HEK293 (cell line): ENCODE data around the gene CYTH4.

ENCODE experiments used
- CTCF ChIA-PET: fragments of 350-600 bp; formaldehyde crosslinking; extraction: SDS; loops from one replicate; lab custom pipeline; 2021; ENCODE audit warnings: antibody characterized with exemption; lab: Yijun Ruan, JAX
- POLR2A ChIA-PET: fragments of 300-600 bp; formaldehyde crosslinking; extraction: SDS; loops from one replicate; lab custom pipeline; 2020; ENCODE audit warnings: antibody characterized with exemption, inconsistent platforms; lab: Yijun Ruan, JAX
- H3K27ac ChIP-seq: fragments of 200-500 bp; sonication (Bioruptor generic); 2 replicates; pipeline ENCODE4 v1.5.1; 2014; ENCODE audit warnings: low read depth, low read length, control low read depth, inconsistent platforms; ENCODE audit errors: extremely low read depth
- H3K36me3 ChIP-seq, 2 experiments: fragments of 200-500 bp in 1 of 2; sonication (Bioruptor generic) in 1 of 2; 1 replicate in 1 of 2; 2 replicates in 1 of 2; pipeline ENCODE4 v1.5.1; 2014 to 2017; ENCODE audit warnings: inconsistent platforms in 2 of 2, low read length in 2 of 2; ENCODE audit not compliant: control insufficient read depth in 2 of 2, insufficient read depth in 1 of 2
- H3K4me1 ChIP-seq: fragments of 200-500 bp; sonication (Bioruptor generic); 2 replicates; pipeline ENCODE4 v1.5.1; 2014; ENCODE audit warnings: mild to moderate bottlenecking, low read length, inconsistent platforms; ENCODE audit not compliant: control insufficient read depth, insufficient read depth
- H3K4me3 ChIP-seq: 2 replicates; pipeline ENCODE4 v1.5.1; 2011; ENCODE audit warnings: low read depth, mild to moderate bottlenecking, control low read depth, low read length, moderate library complexity
- H3K9me3 ChIP-seq: fragments of 200-500 bp; sonication (Bioruptor generic); 2 replicates; pipeline ENCODE4 v1.5.1; 2014; ENCODE audit warnings: low read depth, low read length, inconsistent platforms; ENCODE audit not compliant: control insufficient read depth, insufficient read depth
- ATF2 ChIP-seq: fragments of 450-650 bp; formaldehyde crosslinking; IDR thresholded peaks from 2 replicates; pipeline ENCODE4 v1.5.1; 2016; ENCODE audit warnings: missing biosample characterization, missing genetic modification characterization, low read depth
- REST ChIP-seq: fragments of 450-650 bp; formaldehyde crosslinking; IDR thresholded peaks from 2 replicates; pipeline ENCODE4 v1.5.1; 2016; ENCODE audit warnings: missing biosample characterization, missing genetic modification characterization
- WT1 ChIP-seq: fragments of 450-650 bp; formaldehyde crosslinking; IDR thresholded peaks from 2 replicates; pipeline ENCODE4 v1.5.1; 2016; ENCODE audit warnings: missing biosample characterization, missing genetic modification characterization
- ZBTB20 ChIP-seq: fragments of 450-650 bp; formaldehyde crosslinking; IDR thresholded peaks from 2 replicates; pipeline ENCODE4 v1.5.1; 2016; ENCODE audit warnings: missing biosample characterization, missing genetic modification characterization
- ZNF398 ChIP-seq: fragments of 450-650 bp; formaldehyde crosslinking; IDR thresholded peaks from 2 replicates; pipeline ENCODE4 v1.5.1; 2017; ENCODE audit warnings: missing biosample characterization, missing genetic modification characterization
- ZNF449 ChIP-seq: fragments of 450-650 bp; formaldehyde crosslinking; IDR thresholded peaks from 2 replicates; pipeline ENCODE4 v1.5.1; 2017; ENCODE audit warnings: missing biosample characterization, mild to moderate bottlenecking, missing genetic modification characterization, moderate library complexity
- ZNF48 ChIP-seq: fragments of 450-650 bp; formaldehyde crosslinking; IDR thresholded peaks from 2 replicates; pipeline ENCODE4 v1.5.1; 2016; ENCODE audit warnings: missing biosample characterization, missing genetic modification characterization
- ZNF529 ChIP-seq: fragments of 450-650 bp; formaldehyde crosslinking; IDR thresholded peaks from 2 replicates; pipeline ENCODE4 v1.5.1; 2017; ENCODE audit warnings: missing genetic modification characterization, missing biosample characterization; ENCODE audit not compliant: insufficient replicate concordance
- ZNF549 ChIP-seq: fragments of 450-650 bp; IDR thresholded peaks from 2 replicates; pipeline ENCODE4 v1.5.1; 2018; ENCODE audit warnings: missing biosample characterization, missing genetic modification characterization, mild to moderate bottlenecking, inconsistent platforms, moderate library complexity
- ZNF555 ChIP-seq: fragments of 450-650 bp; formaldehyde crosslinking; conservative IDR thresholded peaks from 2 replicates; pipeline ENCODE4 v1.5.1; 2017; ENCODE audit warnings: missing biosample characterization, mild to moderate bottlenecking, missing genetic modification characterization, inconsistent platforms
- ZNF610 ChIP-seq: fragments of 450-650 bp; formaldehyde crosslinking; IDR thresholded peaks from 2 replicates; pipeline ENCODE4 v1.5.1; 2016; ENCODE audit warnings: missing biosample characterization, missing genetic modification characterization, borderline replicate concordance
- ZNF623 ChIP-seq: fragments of 450-650 bp; formaldehyde crosslinking; IDR thresholded peaks from 2 replicates; pipeline ENCODE4 v1.5.1; 2016; ENCODE audit warnings: missing biosample characterization, missing genetic modification characterization
- ZNF629 ChIP-seq: fragments of 450-650 bp; formaldehyde crosslinking; IDR thresholded peaks from 2 replicates; pipeline ENCODE4 v1.5.1; 2017; ENCODE audit warnings: missing biosample characterization, missing genetic modification characterization
- ZNF692 ChIP-seq: fragments of 450-650 bp; formaldehyde crosslinking; IDR thresholded peaks from 2 replicates; pipeline ENCODE4 v1.5.1; 2016; ENCODE audit warnings: missing biosample characterization, missing genetic modification characterization
- ZNF707 ChIP-seq: fragments of 450-650 bp; formaldehyde crosslinking; IDR thresholded peaks from 2 replicates; pipeline ENCODE4 v1.5.1; 2016; ENCODE audit warnings: missing biosample characterization, missing genetic modification characterization
- ZNF830 ChIP-seq: fragments of 450-650 bp; IDR thresholded peaks from 2 replicates; pipeline ENCODE4 v1.5.0; 2018; ENCODE audit warnings: missing biosample characterization, missing genetic modification characterization, low read depth, mild to moderate bottlenecking, moderate library complexity

The CYTH4 gene

GRCh38 chr22:37305887-37306286 is 23.6 kb downstream of the CYTH4 start:
- ChIA-PET CTCF (no interaction called here), POLR2A (no interaction called here)
- H3K27ac ChIP-seq = no peak overlapping the region
- H3K4me1 ChIP-seq = 0 out of 2 replicates have a peak, but pooled peaks cover 4% of the 10 kb centered on the region
- no peak for TF ChIP-seq ATF2 (tag by site-specific recombination)
- TF ChIP-seq ZBTB20 (tag by site-specific recombination) = no peak
- no peak for TF ChIP-seq ZNF398 (tag by site-specific recombination)
- TF ChIP-seq ZNF449 (tag by site-specific recombination) = no peak
- TF ChIP-seq ZNF529 (tag by site-specific recombination) = no peak
- no peak for TF ChIP-seq ZNF48 (tag by site-specific recombination)
- no peak for TF ChIP-seq WT1 (tag by site-specific recombination)
- no peak for TF ChIP-seq REST (tag by site-specific recombination)
- TF ChIP-seq ZNF610 (tag by site-specific recombination) = no peak
- TF ChIP-seq ZNF629 (tag by site-specific recombination) = no peak
- TF ChIP-seq ZNF707 (tag by site-specific recombination) = no peak
- no peak for TF ChIP-seq ZNF555 (tag by site-specific recombination)
- TF ChIP-seq ZNF623 = no peak
- no peak for TF ChIP-seq ZNF830 (tag by site-specific recombination)
- TF ChIP-seq ZNF692 (tag by site-specific recombination) = no peak
- TF ChIP-seq ZNF549 (tag by site-specific recombination) = no peak
- H3K4me3 ChIP-seq = no peak overlapping the region
- no peaks in the 10 kb centered on the region for H3K36me3 ChIP-seq
- H3K9me3 ChIP-seq = no peaks in the 10 kb centered on the region
